T-helper 1 cell treated with Interleukin-12 subunit alpha and Interleukin-12 subunit beta and Interleukin-4 antibody, amounts not matched to agents 30 μg/mL and 1 μg/mL, for 36 hours (primary cell): ENCODE data around the gene ACAD10.

Source experiments
- H3K27ac Mint-ChIP-seq: one replicate; pipeline ENCODE4 v1.8.0; 2021; ENCODE audit warnings: mild to moderate bottlenecking, mixed read lengths
- H3K27me3 Mint-ChIP-seq: one replicate; pipeline ENCODE4 v1.8.0; 2021; ENCODE audit warnings: low read depth, mixed read lengths
- H3K36me3 Mint-ChIP-seq: one replicate; pipeline ENCODE4 v1.8.0; 2021; ENCODE audit warnings: low read depth, mixed read lengths
- H3K4me1 Mint-ChIP-seq: one replicate; pipeline ENCODE4 v1.8.0; 2021; ENCODE audit warnings: low read depth, mixed read lengths
- H3K4me3 Mint-ChIP-seq: one replicate; pipeline ENCODE4 v1.8.0; 2021; ENCODE audit warnings: mild to moderate bottlenecking, moderate library complexity, mixed read lengths
- H3K9me3 Mint-ChIP-seq: one replicate; pipeline ENCODE4 v1.8.0; 2021; ENCODE audit warnings: mixed read lengths

Gene ACAD10

GRCh38 chr12:111788178-111788654, 102.4 kb downstream of the ACAD10 start:
- Mint-ChIP-seq H3K27ac (no peak overlapping the region), H3K4me3 (no peak overlapping the region), H3K4me1 (no peaks in the 10 kb centered on the region), H3K27me3 (no peaks in the 10 kb centered on the region), H3K9me3 (no peaks in the 10 kb centered on the region), H3K36me3 (no peaks in the 10 kb centered on the region)

DNA sequence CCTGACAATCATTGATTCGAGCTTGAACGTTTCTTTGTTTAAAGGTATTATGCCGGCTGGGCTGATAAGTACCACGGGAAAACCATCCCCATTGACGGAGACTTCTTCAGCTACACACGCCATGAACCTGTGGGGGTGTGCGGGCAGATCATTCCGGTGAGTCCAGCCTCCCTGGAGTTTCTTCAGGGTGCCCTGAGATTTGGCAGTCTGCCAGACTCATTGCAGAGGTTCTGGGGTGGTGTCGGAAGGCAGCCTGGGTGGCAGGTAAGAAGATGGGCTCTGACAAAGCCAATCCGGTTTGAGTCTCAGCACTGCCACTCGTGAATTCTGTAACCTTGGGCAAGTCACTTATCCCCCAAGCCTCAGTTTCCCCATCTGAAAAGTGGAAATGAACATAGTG, 103.9 kb downstream of the ACAD10 start:
- no peaks in the 10 kb centered on the region for H3K27me3 Mint-ChIP-seq
- no peaks in the 10 kb centered on the region for H3K4me1 Mint-ChIP-seq
- H3K36me3 Mint-ChIP-seq = no peaks in the 10 kb centered on the region
- no peaks in the 10 kb centered on the region for H3K9me3 Mint-ChIP-seq
- H3K27ac Mint-ChIP-seq = no peak overlapping the region
- no peak overlapping the region for H3K4me3 Mint-ChIP-seq

GRCh38 chr12:111791507-111791906, 105.7 kb downstream of the ACAD10 start:
- H3K27ac Mint-ChIP-seq = no peak overlapping the region
- no peaks in the 10 kb centered on the region for H3K9me3 Mint-ChIP-seq
- no peak overlapping the region for H3K4me3 Mint-ChIP-seq
- no peaks in the 10 kb centered on the region for H3K27me3 Mint-ChIP-seq
- H3K36me3 Mint-ChIP-seq = no peaks in the 10 kb centered on the region
- H3K4me1 Mint-ChIP-seq = no peaks in the 10 kb centered on the region

DNA sequence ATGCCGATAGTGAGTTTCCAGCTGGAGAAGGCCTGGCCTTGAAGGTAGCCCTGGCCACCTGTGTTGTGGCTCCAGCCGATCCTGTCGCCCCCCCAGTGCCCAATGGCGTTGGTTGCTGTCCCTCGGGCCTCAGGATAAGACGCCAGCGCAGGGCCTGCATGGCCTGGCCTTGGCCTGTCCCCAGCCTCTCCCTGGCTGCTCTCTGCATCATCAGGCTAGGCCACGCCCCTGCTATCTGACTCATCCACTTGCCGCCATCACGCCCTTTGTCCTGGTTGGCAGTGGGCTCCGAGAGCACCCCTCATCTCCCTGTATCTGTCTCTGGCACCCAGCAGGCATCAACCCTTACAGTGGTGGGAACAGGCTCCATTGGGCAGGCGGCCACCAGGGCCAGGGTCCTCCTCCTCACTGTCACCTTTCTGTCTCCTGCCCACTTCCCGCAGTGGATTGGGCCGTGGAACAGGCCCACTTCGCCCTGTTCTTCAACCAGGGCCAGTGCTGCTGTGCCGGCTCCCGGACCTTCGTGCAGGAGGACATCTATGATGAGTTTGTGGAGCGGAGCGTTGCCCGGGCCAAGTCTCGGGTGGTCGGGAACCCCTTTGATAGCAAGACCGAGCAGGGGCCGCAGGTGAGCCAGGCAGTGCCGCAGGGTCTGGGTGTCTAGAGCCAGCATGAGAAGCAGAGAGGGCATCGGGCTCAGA, 106.5 kb downstream of the ACAD10 start:
- H3K4me1 Mint-ChIP-seq = no peaks in the 10 kb centered on the region
- no peak overlapping the region for H3K4me3 Mint-ChIP-seq
- no peaks in the 10 kb centered on the region for H3K9me3 Mint-ChIP-seq
- no peak overlapping the region for H3K27ac Mint-ChIP-seq
- no peaks in the 10 kb centered on the region for H3K27me3 Mint-ChIP-seq
- H3K36me3 Mint-ChIP-seq = no peaks in the 10 kb centered on the region

DNA sequence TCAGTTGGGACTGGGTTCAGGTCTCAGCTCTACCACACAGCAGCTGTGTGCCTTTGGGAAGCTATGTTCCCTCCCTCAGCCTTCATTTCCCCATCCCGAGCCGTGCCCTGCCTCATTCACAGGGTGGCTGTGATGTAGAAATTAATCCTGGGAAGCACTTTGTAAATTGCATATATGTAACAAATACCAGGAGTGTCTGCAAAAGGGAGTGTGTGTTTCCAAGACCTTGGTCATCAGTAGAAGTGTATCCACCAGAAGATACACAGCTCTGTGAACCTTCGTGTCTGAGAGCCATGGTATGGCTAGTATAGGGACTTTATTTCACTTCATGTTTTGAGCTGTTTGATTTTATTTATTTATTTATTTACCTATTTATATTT, 107.0 kb downstream of the ACAD10 start:
- no peaks in the 10 kb centered on the region for H3K9me3 Mint-ChIP-seq
- no peak overlapping the region for H3K4me3 Mint-ChIP-seq
- no peaks in the 10 kb centered on the region for H3K36me3 Mint-ChIP-seq
- no peak overlapping the region for H3K27ac Mint-ChIP-seq
- no peaks in the 10 kb centered on the region for H3K27me3 Mint-ChIP-seq
- no peaks in the 10 kb centered on the region for H3K4me1 Mint-ChIP-seq

DNA sequence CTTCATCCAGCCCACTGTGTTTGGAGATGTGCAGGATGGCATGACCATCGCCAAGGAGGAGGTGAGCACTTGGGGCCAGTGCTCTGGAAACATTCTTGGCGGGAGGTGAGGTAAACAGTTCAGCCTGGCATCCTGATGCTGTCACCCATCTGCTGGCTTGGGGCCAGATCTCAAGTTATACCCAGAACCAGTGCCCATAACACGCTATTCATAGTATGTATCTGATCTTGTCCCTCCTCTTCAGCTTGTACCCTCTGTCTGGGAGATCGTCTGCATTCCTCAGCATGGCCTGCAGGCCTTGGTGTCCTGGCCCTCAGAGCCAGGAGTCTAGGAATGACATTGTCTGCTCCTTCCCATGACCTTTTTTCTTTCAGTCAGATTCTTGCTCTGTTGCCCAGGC, 112.3 kb downstream of the ACAD10 start:
- H3K9me3 Mint-ChIP-seq = no peaks in the 10 kb centered on the region
- no peaks in the 10 kb centered on the region for H3K27me3 Mint-ChIP-seq
- H3K27ac Mint-ChIP-seq = no peak overlapping the region
- no peaks in the 10 kb centered on the region for H3K4me1 Mint-ChIP-seq
- no peaks in the 10 kb centered on the region for H3K36me3 Mint-ChIP-seq
- H3K4me3 Mint-ChIP-seq = no peak overlapping the region

- H3K36me3 Mint-ChIP-seq = no peaks in the 10 kb centered on the region
- H3K27ac Mint-ChIP-seq = no peak overlapping the region
- no peaks in the 10 kb centered on the region for H3K9me3 Mint-ChIP-seq
- H3K4me1 Mint-ChIP-seq = no peaks in the 10 kb centered on the region
- no peak overlapping the region for H3K4me3 Mint-ChIP-seq
- H3K27me3 Mint-ChIP-seq = no peaks in the 10 kb centered on the region
Observed at GRCh38 chr12:111799758-111800157, 113.9 kb downstream of the ACAD10 start.

DNA sequence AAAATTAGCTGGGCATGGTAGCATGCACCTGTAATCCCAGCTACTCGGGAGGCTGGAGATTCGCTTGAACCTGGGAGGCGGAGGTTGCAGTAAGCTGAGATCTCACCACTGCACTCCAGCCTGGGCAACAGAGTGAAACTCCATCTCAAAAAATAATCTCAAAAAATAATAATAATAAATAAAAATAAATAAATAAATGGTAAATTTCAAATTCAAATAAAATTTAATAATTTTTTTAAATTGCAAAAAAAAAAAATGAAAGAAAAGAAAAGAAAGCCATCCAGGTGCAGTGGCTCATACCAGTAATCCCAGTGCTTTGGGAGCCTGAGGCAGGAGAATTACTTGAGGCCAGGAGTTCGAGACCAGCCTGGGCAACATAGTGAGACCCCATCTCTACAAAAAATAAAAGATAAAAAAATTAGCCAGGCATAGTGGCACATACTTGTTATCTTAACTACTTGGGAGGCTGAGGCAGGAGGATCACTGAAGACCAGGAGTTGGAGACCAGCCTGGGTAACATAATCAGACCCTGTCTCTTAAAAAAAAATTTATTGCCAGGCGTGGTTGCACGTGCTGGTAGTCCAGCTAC, 117.3 kb downstream of the ACAD10 start:
- Mint-ChIP-seq H3K4me1 (no peaks in the 10 kb centered on the region), H3K4me3 (no peak overlapping the region), H3K36me3 (no peaks in the 10 kb centered on the region), H3K27ac (no peak overlapping the region), H3K9me3 (no peaks in the 10 kb centered on the region), H3K27me3 (no peaks in the 10 kb centered on the region)

GRCh38 chr12:111803851-111804250, 118.0 kb downstream of the ACAD10 start:
- Mint-ChIP-seq H3K36me3 (no peaks in the 10 kb centered on the region), H3K27ac (no peak overlapping the region), H3K27me3 (no peaks in the 10 kb centered on the region), H3K9me3 (no peaks in the 10 kb centered on the region), H3K4me1 (no peaks in the 10 kb centered on the region), H3K4me3 (no peak overlapping the region)

GRCh38 chr12:111806304-111806703, 120.5 kb downstream of the ACAD10 start:
- Mint-ChIP-seq H3K27me3 (no peaks in the 10 kb centered on the region), H3K27ac (no peak overlapping the region), H3K36me3 (no peaks in the 10 kb centered on the region), H3K4me3 (no peak overlapping the region), H3K9me3 (no peaks in the 10 kb centered on the region), H3K4me1 (no peaks in the 10 kb centered on the region)
